Testis (tissue), 3 donors: ENCODE data around the gene CAMTA2. TPM values are rescaled to one million over a fixed set of nuclear protein-coding genes. Genes with fewer than 3 reads are reported as not detected.
"Not testable (repeated sequence)": the region's sequence is repeated elsewhere in the genome, so short reads cannot be mapped to it uniquely, and the experiment has no call there.

ENCODE experiments used
- DNase-seq: peaks from one replicate; pipeline ENCODE4 v3.0.0-alpha.2; 2019
- H3K27ac ChIP-seq, 2 donors: fragments of 200-600 bp; sonication (generic); one replicate each; pipeline ENCODE4 v1.5.1; 2019
- H3K27me3 ChIP-seq: fragments of 200-600 bp; sonication (generic); one replicate; pipeline ENCODE4 v1.5.1; 2019
- H3K36me3 ChIP-seq: fragments of 200-600 bp; sonication (generic); one replicate; pipeline ENCODE4 v1.5.1; 2017; ENCODE audit warnings: low read depth; ENCODE audit errors: missing control alignments
- H3K4me1 ChIP-seq: fragments of 200-600 bp; sonication (generic); one replicate; pipeline ENCODE4 v1.5.1; 2019
- H3K4me3 ChIP-seq, 2 donors: fragments of 200-600 bp; sonication (generic); one replicate each; pipeline ENCODE4 v1.5.1; 2017 to 2019
- H3K9me3 ChIP-seq: fragments of 200-600 bp; sonication (generic); one replicate; pipeline ENCODE4 v1.5.1; 2017
- CTCF ChIP-seq, 3 experiments: fragments of 450-650 bp in 2 of 3; fragments of 200-600 bp in 1 of 3; sonication (generic) in 1 of 3; IDR thresholded peaks; one replicate each; pipeline ENCODE4 v1.5.1; 2016 to 2019; ENCODE audit warnings: antibody characterized with exemption in 3 of 3, mild to moderate bottlenecking in 2 of 3, moderate library complexity in 1 of 3
- POLR2A ChIP-seq: fragments of 450-650 bp; IDR thresholded peaks from one replicate; pipeline ENCODE4 v1.6.1; 2017; ENCODE audit warnings: antibody characterized with exemption, mild to moderate bottlenecking, moderate library complexity
- WGBS, 2 donors: methylation state at CpG; one replicate each; pipeline ENCODE4 v1.1.5; 2018; 5-methylcytosine and 5-hydroxymethylcytosine counted together
- intact Hi-C: fragments of 100-400 bp; cut with DNase I; formaldehyde crosslinking; loops from one replicate; pipeline ENCODE4 v1.15.1; 2023; ENCODE audit warnings: low total_unique reads
- polyA plus RNA-seq: library from polyadenylated mRNA; stranded (reverse); fragments of 350-450 nt; fragmentation: Illumina TruSeq; extraction: RNeasy Lipid Tissue Mini Kit (QIAGEN cat#74804); gene quantifications from one replicate; pipeline ENCODE4 v1.2.3, GENCODE V29; 2014; ENCODE audit warnings: low read depth, low replicate concordance; ENCODE audit not compliant: insufficient read depth
- total RNA-seq, 2 donors: library from RNA; depleted of rRNA; stranded (reverse); fragments of >200 nt; gene quantifications; one replicate each; pipeline ENCODE4 v1.2.3, GENCODE V29; 2016

CAMTA2 gene
- total and polyA plus RNA-seq, 3 donors from 2014 or later, result 22.4 to 59.3 (median 51.3) TPM

- DNase-seq, result no peak
- H3K27me3 ChIP-seq, result no peaks in the 10 kb centered on the region
- no peak within 1 kb of the TSS for H3K27ac ChIP-seq
- WGBS, 2 donors, result 78 to 82% methylated on average over 13 to 14 of the region's 14 CpGs
- intact Hi-C loops, result no loop called here
- no peaks in the 10 kb centered on the region for H3K36me3 ChIP-seq
- no peaks in the 10 kb centered on the region for H3K9me3 ChIP-seq
- TF ChIP-seq CTCF (IDR thresholded peaks at IDR 0.05) (no peak), POLR2A (no peak)
- H3K4me3 ChIP-seq, result no peak within 1 kb of the TSS
- H3K4me1 ChIP-seq, result no peaks in the 10 kb centered on the region
These were observed 55.5 kb downstream of the CAMTA2 start, which contains the start of gene GP1BA for GRCh38 chr17:4931963-4932362. TSS of gene GP1BA (plus strand) at chr17:4932277. CDS start at chr17:4932605, 328 bp downstream.

- H3K9me3 ChIP-seq, result no peaks in the 10 kb centered on the region
- no peak for TF ChIP-seq CTCF (IDR thresholded peaks at IDR 0.05)
- no peak for TF ChIP-seq POLR2A
- no peak overlapping the region for H3K4me3 ChIP-seq
- H3K27me3 ChIP-seq, result no peaks in the 10 kb centered on the region
- 95 to 97% methylated on average over 18 of the region's 18 CpGs for WGBS, 2 donors
- H3K27ac ChIP-seq, result no peak overlapping the region
- intact Hi-C loops, result no loop called here
- DNase-seq, result no peak
- H3K36me3 ChIP-seq, result no peaks in the 10 kb centered on the region
- H3K4me1 ChIP-seq, result no peaks in the 10 kb centered on the region
These were observed 58.6 kb downstream of the CAMTA2 start for GRCh38 chr17:4928881-4929280.

- 81% methylated on average over 24 of the region's 24 CpGs for WGBS, 2 donors
- H3K27me3 ChIP-seq, H3K27ac ChIP-seq, H3K36me3 ChIP-seq, H3K4me3 ChIP-seq, DNase-seq, H3K4me1 ChIP-seq, intact Hi-C loops, H3K9me3 ChIP-seq: not testable (repeated sequence)
These were observed 60.7 kb downstream of the CAMTA2 start for GRCh38 chr17:4926577-4927335.

GRCh38 chr17:4921320-4921719 is 66.2 kb downstream of the CAMTA2 start:
- H3K4me1 ChIP-seq, result no peaks in the 10 kb centered on the region
- H3K27me3 ChIP-seq, result no peaks in the 10 kb centered on the region
- TF ChIP-seq POLR2A (no peak), CTCF (IDR thresholded peaks at IDR 0.05) (no peak)
- H3K36me3 ChIP-seq, result no peaks in the 10 kb centered on the region
- intact Hi-C loops, result no loop called here
- WGBS, 2 donors, result 91 to 94% methylated on average over 4 of the region's 4 CpGs
- no peak for DNase-seq
- no peaks in the 10 kb centered on the region for H3K9me3 ChIP-seq
- H3K27ac ChIP-seq, result no peak overlapping the region
- H3K4me3 ChIP-seq, result no peak overlapping the region

- Histone ChIP-seq H3K27ac (no peak overlapping the region), H3K4me1 (peaks cover 3% of the 10 kb centered on the region), H3K36me3 (no peaks in the 10 kb centered on the region), H3K4me3 (no peak overlapping the region), H3K9me3 (no peaks in the 10 kb centered on the region), H3K27me3 (no peaks in the 10 kb centered on the region)
- TF ChIP-seq POLR2A, result no peak
- TF ChIP-seq CTCF (IDR thresholded peaks at IDR 0.05), result no peak
- WGBS, 2 donors, result 85 to 87% methylated on average over 9 to 10 of the region's 10 CpGs
- intact Hi-C loops, result no loop called here
- DNase-seq, result no peak
These were observed 67.0 kb downstream of the CAMTA2 start for GRCh38 chr17:4920351-4921048.
